ENCODE measurements around the gene USH2A.

Gene USH2A

DNA sequence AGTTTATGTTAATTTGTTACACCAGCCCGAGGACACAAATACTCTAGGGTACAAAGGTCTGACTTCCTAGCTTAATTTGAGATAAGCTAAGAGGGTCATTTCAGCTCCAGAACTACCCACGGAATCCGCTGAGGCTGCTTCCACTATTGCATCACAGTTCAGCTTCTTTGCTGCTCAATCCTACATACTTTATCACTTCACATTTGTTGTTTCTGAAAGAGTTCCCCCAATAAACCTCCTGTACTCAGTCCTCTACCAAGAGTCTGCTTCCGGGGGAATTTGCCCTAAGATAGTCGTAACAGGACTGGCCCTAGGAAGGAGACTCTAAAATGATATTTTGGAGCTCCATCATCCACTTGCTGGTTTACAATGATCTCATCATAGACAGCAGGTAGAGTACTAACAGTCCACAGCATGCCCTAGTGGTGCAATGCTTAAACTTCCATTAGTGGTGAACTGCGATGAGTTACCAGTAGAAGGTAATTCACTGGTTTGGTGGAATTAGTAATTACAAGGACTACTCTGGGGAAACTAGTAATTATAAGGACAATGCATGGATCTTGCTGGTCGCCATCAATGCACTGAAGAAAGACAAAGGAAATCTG is 229.3 kb downstream of the USH2A start:
- no peak overlapping the region for H3K9ac ChIP-seq (ENCODE audit: low read depth, low read length)
- H3K27me3 ChIP-seq (ENCODE audit: insufficient read depth, low read length) = no peaks in the 10 kb centered on the region
- no peaks in the 10 kb centered on the region for H3K9me3 ChIP-seq (ENCODE audit: insufficient read depth, low read depth, low read length)
- no peak overlapping the region for H3K4me3 ChIP-seq (ENCODE audit: low read length)
- H3K36me3 ChIP-seq (ENCODE audit: insufficient read depth, low read depth, low read length) = no peaks in the 10 kb centered on the region
- no peak overlapping the region for H3K27ac ChIP-seq (ENCODE audit: low read length)
- H3K4me1 ChIP-seq (ENCODE audit: insufficient read depth, low read length) = no peaks in the 10 kb centered on the region

DNA sequence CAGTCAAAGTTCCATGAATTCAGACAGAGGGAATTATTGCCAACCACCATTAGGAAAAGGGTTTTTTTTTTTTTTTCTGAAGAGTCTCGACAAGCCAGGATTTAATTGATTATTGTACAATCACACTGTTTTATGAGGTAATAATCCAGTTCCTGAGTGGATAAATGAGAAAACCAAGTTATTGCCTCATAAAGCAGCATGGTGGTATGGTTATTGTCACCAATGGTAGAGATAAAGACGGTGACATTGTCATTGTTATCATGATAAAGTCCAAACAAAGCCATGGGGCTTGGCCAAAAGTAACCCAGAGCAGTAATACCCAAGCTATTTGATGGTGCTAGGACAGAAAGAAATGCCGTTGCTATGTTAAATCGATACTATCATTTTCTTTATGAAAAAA is 232.8 kb downstream of the USH2A start:
- no peaks in the 10 kb centered on the region for H3K4me1 ChIP-seq (ENCODE audit: insufficient read depth, low read length)
- no peaks in the 10 kb centered on the region for H3K27me3 ChIP-seq (ENCODE audit: insufficient read depth, low read length)
- no peaks in the 10 kb centered on the region for H3K9me3 ChIP-seq (ENCODE audit: insufficient read depth, low read depth, low read length)
- H3K9ac ChIP-seq (ENCODE audit: low read depth, low read length) = no peak overlapping the region
- H3K36me3 ChIP-seq (ENCODE audit: insufficient read depth, low read depth, low read length) = no peaks in the 10 kb centered on the region
- H3K4me3 ChIP-seq (ENCODE audit: low read length) = no peak overlapping the region
- H3K27ac ChIP-seq (ENCODE audit: low read length) = no peak overlapping the region

DNA sequence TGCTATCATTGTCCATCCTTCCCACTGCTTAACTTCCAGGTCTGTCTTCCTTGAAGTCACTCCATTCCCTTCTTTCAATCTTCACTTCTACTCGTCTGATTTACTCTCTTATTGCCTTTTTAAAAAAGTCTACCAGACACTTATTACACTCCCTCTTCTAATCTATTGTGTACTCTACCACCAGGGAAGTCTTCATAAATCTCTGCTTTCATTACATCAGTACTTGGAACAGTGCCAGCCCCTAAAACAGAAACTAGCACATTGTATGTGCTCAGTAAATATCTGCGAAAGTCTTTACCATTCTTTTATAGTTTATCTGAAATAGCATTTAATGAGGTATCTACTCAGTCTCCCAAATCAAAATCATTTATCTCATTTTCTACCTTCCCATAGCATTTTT is 236.4 kb downstream of the USH2A start:
- peaks cover 25% of the 10 kb centered on the region for H3K4me1 ChIP-seq (ENCODE audit: insufficient read depth, low read length)
- H3K27me3 ChIP-seq (ENCODE audit: insufficient read depth, low read length) = no peaks in the 10 kb centered on the region
- no peak overlapping the region for H3K4me3 ChIP-seq (ENCODE audit: low read length)
- no peaks in the 10 kb centered on the region for H3K36me3 ChIP-seq (ENCODE audit: insufficient read depth, low read depth, low read length)
- no peak overlapping the region for H3K9ac ChIP-seq (ENCODE audit: low read depth, low read length)
- H3K9me3 ChIP-seq (ENCODE audit: insufficient read depth, low read depth, low read length) = no peaks in the 10 kb centered on the region
- no peak overlapping the region for H3K27ac ChIP-seq (ENCODE audit: low read length)

DNA sequence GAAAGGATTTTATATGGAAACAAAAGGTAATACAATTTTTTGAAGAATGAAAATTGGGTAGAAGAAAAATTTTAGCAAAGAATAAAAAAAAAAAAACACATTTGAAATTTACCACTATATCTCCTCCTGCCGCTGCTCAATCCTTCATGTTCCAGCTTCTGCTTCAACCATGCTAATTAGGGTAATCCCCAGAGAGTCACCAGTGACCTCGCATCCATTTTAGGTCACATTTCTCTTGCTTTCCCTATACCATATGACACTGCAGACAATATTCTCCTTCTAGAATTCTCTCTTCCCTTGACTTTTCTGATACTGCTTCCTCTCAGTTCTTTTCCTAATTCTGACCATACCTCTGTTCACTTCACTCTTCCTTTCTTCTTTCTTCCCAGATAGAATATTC is 237.1 kb downstream of the USH2A start:
- H3K4me1 ChIP-seq (ENCODE audit: insufficient read depth, low read length) = peaks cover 25% of the 10 kb centered on the region
- H3K27me3 ChIP-seq (ENCODE audit: insufficient read depth, low read length) = no peaks in the 10 kb centered on the region
- no peak overlapping the region for H3K9ac ChIP-seq (ENCODE audit: low read depth, low read length)
- no peaks in the 10 kb centered on the region for H3K9me3 ChIP-seq (ENCODE audit: insufficient read depth, low read depth, low read length)
- H3K36me3 ChIP-seq (ENCODE audit: insufficient read depth, low read depth, low read length) = no peaks in the 10 kb centered on the region
- no peak overlapping the region for H3K27ac ChIP-seq (ENCODE audit: low read length)
- H3K4me3 ChIP-seq (ENCODE audit: low read length) = no peak overlapping the region

DNA sequence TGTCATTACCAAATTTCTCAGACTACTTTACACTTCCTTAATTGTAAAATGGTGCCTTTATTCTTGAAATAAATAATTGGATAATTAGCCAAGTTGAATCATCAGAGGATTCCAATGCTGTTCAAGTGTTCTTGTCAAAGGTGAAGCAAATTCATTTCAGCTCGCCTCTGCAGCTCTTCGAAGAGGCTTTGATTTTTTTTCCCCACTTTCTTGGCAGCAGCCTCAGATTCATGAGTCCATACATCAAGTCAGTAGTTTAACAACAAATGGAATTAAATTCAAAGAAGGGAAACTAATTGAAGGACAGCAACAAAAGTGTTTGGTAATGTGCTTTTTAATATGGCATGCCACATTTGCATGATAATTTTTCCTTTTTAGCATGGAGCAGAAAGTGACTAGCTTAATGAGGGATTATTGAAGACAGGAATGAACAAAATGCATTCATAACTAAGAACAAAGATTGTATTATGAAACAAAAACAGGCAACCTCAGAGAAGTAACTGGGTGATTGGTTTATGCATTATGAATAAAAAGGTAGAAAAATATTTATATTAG is 239.0 kb downstream of the USH2A start:
- Histone ChIP-seq H3K9me3 (ENCODE audit: insufficient read depth, low read depth, low read length) (no peaks in the 10 kb centered on the region), H3K27ac (ENCODE audit: low read length) (no peak overlapping the region), H3K9ac (ENCODE audit: low read depth, low read length) (no peak overlapping the region), H3K4me1 (ENCODE audit: insufficient read depth, low read length) (peaks cover 25% of the 10 kb centered on the region), H3K4me3 (ENCODE audit: low read length) (no peak overlapping the region), H3K36me3 (ENCODE audit: insufficient read depth, low read depth, low read length) (no peaks in the 10 kb centered on the region), H3K27me3 (ENCODE audit: insufficient read depth, low read length) (no peaks in the 10 kb centered on the region)

DNA sequence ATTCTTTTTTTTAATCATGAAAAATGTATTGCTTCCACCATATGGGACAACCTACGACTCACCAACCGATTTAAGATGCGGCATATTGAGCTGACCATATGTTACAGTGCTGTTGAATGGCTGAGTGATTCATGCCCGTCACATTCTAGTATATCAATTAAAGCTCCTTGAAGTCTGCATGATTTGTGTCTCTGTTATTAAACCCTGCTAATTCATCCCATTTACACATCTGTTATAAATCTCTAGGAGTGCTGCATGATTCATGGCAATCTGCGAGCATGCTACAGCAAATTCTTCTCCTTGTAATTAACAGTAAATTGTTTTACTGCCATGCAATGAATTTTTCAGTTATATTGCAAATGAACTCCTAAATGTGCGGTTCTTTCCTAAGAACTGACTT is 239.8 kb downstream of the USH2A start:
- H3K9me3 ChIP-seq (ENCODE audit: insufficient read depth, low read depth, low read length) = no peaks in the 10 kb centered on the region
- H3K27ac ChIP-seq (ENCODE audit: low read length) = no peak overlapping the region
- peak overlapping the region; percentile 14; the same call in 1 of the 2 replicates for H3K9ac ChIP-seq (ENCODE audit: low read depth, low read length)
- no peaks in the 10 kb centered on the region for H3K36me3 ChIP-seq (ENCODE audit: insufficient read depth, low read depth, low read length)
- peaks cover 25% of the 10 kb centered on the region for H3K4me1 ChIP-seq (ENCODE audit: insufficient read depth, low read length)
- peak overlapping the region; percentile 36 for H3K4me3 ChIP-seq (ENCODE audit: low read length)
- H3K27me3 ChIP-seq (ENCODE audit: insufficient read depth, low read length) = no peaks in the 10 kb centered on the region

DNA sequence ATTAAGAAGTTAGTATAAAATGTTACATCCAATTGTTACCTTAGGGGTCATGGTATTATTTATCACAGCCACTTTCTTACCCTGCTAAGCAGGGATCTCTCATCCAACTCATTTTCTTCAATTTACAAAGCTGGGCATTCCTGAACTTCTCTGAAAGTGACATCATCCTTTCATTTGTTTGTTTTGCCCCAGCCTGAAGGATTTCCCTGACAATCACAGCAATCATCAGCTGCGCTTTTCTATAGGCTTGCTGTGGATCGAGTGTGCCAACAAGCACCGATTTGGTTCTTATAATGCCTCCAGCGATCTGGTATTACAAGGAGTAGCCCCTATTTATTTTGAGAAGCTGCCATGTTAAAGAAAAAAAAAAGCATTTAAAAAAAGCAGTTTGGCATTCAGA is 240.2 kb downstream of the USH2A start:
- Histone ChIP-seq H3K27ac (ENCODE audit: low read length) (no peak overlapping the region), H3K27me3 (ENCODE audit: insufficient read depth, low read length) (no peaks in the 10 kb centered on the region), H3K9me3 (ENCODE audit: insufficient read depth, low read depth, low read length) (no peaks in the 10 kb centered on the region), H3K4me1 (ENCODE audit: insufficient read depth, low read length) (peaks cover 25% of the 10 kb centered on the region), H3K9ac (ENCODE audit: low read depth, low read length) (peak overlapping the region; percentile 14; the same call in 1 of the 2 replicates), H3K4me3 (ENCODE audit: low read length) (peak overlapping the region; percentile 36), H3K36me3 (ENCODE audit: insufficient read depth, low read depth, low read length) (no peaks in the 10 kb centered on the region)

DNA sequence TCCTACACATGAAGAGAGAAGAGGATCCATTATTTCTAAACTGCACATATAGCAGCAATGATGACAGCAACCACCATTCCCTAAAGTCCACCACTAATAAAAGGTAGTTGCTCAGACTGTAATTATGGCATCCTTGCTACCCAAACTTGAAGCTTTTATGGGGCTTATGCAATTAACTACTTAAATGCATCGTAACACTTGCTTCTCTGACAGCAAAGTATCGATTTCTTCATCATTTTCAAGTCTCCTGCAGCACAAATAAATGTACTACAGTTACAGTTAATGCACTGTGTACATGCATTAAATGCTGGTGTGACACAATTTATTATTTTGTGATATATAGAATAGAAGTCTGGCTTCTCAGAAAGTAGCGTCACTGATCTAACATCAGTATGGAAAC is 241.7 kb downstream of the USH2A start:
- Histone ChIP-seq H3K4me1 (ENCODE audit: insufficient read depth, low read length) (peaks cover 25% of the 10 kb centered on the region), H3K36me3 (ENCODE audit: insufficient read depth, low read depth, low read length) (no peaks in the 10 kb centered on the region), H3K27me3 (ENCODE audit: insufficient read depth, low read length) (no peaks in the 10 kb centered on the region), H3K4me3 (ENCODE audit: low read length) (no peak overlapping the region), H3K27ac (ENCODE audit: low read length) (no peak overlapping the region), H3K9me3 (ENCODE audit: insufficient read depth, low read depth, low read length) (no peaks in the 10 kb centered on the region), H3K9ac (ENCODE audit: low read depth, low read length) (no peak overlapping the region)

DNA sequence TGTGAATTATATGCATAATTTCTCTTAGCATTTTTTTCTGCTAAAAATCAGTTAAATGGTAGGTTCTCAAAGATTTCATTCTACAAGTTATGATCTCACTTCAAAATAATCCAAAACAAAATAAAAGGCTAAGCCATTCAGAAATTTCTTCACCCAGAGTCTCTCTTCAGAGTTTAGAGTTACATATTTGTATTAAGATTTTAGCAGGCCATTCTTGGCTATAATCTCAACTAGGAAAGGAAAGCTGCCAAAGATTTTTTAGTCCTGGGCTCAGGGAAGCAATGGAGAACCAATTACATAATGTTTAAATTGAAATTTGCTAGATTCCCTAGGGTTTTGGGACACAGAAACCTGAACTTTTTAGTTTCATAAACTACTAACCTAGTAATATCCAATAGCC is 245.0 kb downstream of the USH2A start:
- Histone ChIP-seq H3K4me3 (ENCODE audit: low read length) (no peak overlapping the region), H3K4me1 (ENCODE audit: insufficient read depth, low read length) (peaks cover 10% of the 10 kb centered on the region), H3K27me3 (ENCODE audit: insufficient read depth, low read length) (no peaks in the 10 kb centered on the region), H3K27ac (ENCODE audit: low read length) (no peak overlapping the region), H3K9ac (ENCODE audit: low read depth, low read length) (no peak overlapping the region), H3K9me3 (ENCODE audit: insufficient read depth, low read depth, low read length) (no peaks in the 10 kb centered on the region), H3K36me3 (ENCODE audit: insufficient read depth, low read depth, low read length) (no peaks in the 10 kb centered on the region)

DNA sequence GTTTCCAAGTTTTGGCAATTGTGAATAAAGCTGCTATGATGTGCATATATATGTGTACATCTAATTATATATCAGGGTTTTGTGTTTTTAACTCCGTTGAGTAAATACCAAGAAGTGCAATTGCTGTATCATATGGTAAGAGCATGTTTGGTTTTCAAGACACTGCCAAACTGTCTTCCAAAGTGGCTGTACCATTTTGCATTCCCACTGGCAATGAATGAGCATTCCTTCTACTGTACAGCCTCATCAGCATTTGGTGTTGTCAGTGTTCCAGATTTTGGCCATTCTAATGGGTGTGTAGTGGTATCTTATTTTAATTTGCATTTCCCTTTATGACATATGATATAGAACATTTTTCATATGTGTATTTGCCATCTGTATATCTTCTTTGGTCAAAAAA is 246.3 kb downstream of the USH2A start:
- Histone ChIP-seq H3K36me3 (ENCODE audit: insufficient read depth, low read depth, low read length) (no peaks in the 10 kb centered on the region), H3K27me3 (ENCODE audit: insufficient read depth, low read length) (no peaks in the 10 kb centered on the region), H3K27ac (ENCODE audit: low read length) (no peak overlapping the region), H3K4me3 (ENCODE audit: low read length) (no peak overlapping the region), H3K4me1 (ENCODE audit: insufficient read depth, low read length) (no peaks in the 10 kb centered on the region; the same call in 1 of the 2 replicates), H3K9me3 (ENCODE audit: insufficient read depth, low read depth, low read length) (no peaks in the 10 kb centered on the region), H3K9ac (ENCODE audit: low read depth, low read length) (no peak overlapping the region)

DNA sequence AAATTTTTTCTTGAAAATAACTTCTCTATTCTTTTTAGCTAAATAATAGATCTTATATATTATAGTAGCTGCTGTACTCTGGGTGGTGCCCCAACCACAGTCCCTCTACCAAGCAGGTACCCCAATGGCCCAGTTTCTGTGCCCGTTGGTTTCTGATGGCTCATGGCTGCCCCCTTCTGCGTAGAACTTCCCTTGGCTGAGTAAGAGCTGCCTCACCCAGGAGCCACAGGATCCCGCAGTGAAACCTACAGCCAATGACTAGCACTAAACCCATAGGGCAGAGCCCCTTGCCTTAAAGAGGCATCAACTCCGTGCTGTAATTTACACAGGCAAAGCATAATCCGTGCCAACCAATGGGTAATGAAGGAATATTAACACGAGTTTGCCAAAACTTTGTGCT is 247.5 kb downstream of the USH2A start:
- H3K27me3 ChIP-seq (ENCODE audit: insufficient read depth, low read length) = no peaks in the 10 kb centered on the region
- no peaks in the 10 kb centered on the region for H3K36me3 ChIP-seq (ENCODE audit: insufficient read depth, low read depth, low read length)
- no peak overlapping the region for H3K4me3 ChIP-seq (ENCODE audit: low read length)
- no peak overlapping the region for H3K27ac ChIP-seq (ENCODE audit: low read length)
- H3K9ac ChIP-seq (ENCODE audit: low read depth, low read length) = no peak overlapping the region
- no peaks in the 10 kb centered on the region for H3K4me1 ChIP-seq (ENCODE audit: insufficient read depth, low read length)
- no peaks in the 10 kb centered on the region for H3K9me3 ChIP-seq (ENCODE audit: insufficient read depth, low read depth, low read length)

DNA sequence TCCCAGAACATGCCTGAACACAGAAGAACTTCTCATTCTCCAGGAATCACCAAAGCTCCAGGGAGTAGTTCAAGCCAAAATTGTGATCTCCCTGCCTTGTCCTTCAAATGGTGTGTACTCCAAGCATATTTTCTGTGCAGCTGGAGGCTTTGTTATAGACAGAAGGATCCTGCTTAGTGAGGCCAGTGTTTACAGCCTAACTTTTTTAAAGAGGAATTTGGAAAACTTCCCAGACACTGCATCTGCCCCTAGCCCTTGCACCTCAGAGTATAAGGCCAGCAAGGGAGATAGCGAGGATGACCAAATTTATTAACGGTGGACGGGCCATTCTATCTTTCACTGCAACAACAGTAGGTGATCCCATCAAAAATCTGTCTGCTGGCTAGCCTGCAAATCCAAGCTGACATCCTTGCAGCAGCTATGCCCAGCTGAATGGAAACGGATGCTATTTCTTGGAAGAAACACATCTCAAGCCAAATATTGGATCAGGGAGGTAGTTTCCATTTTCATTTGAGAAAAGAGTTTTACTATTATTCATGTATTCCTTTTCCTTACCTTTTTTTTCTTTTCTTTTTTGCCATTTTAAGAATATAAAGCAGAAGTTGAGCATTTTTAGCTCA is 249.8 kb downstream of the USH2A start:
- Histone ChIP-seq H3K27ac (ENCODE audit: low read length) (no peak overlapping the region), H3K36me3 (ENCODE audit: insufficient read depth, low read depth, low read length) (no peaks in the 10 kb centered on the region), H3K9ac (ENCODE audit: low read depth, low read length) (no peak overlapping the region), H3K4me3 (ENCODE audit: low read length) (no peak overlapping the region), H3K27me3 (ENCODE audit: insufficient read depth, low read length) (no peaks in the 10 kb centered on the region), H3K9me3 (ENCODE audit: insufficient read depth, low read depth, low read length) (no peaks in the 10 kb centered on the region), H3K4me1 (ENCODE audit: insufficient read depth, low read length) (no peaks in the 10 kb centered on the region)
